T47D (cell line): ENCODE measurements around the gene STC2.
"Not testable (repeated sequence)": the region's sequence is repeated elsewhere in the genome, so short reads cannot be mapped to it uniquely, and the experiment has no call there.

ENCODE experiments used
- DNase-seq, 2 experiments: peaks; one replicate each; pipeline versions ENCODE4 v3.0.0 to v3.0.0-alpha.2; 2011 to 2012; ENCODE audit warnings: low read depth in 1 of 2, low spot score in 1 of 2
- JUND ChIP-seq: IDR thresholded peaks from 2 replicates; pipeline ENCODE4 v1.6.1; 2012; ENCODE audit warnings: low read depth
- in situ Hi-C: cut with HindIII; loops from 2 replicates; pipeline ENCODE4 v1.10.0; 2016; ENCODE audit warnings: low sequenced_read_pairs, low pct_unique_long_range_greater_than_20kb

Gene STC2

DNA sequence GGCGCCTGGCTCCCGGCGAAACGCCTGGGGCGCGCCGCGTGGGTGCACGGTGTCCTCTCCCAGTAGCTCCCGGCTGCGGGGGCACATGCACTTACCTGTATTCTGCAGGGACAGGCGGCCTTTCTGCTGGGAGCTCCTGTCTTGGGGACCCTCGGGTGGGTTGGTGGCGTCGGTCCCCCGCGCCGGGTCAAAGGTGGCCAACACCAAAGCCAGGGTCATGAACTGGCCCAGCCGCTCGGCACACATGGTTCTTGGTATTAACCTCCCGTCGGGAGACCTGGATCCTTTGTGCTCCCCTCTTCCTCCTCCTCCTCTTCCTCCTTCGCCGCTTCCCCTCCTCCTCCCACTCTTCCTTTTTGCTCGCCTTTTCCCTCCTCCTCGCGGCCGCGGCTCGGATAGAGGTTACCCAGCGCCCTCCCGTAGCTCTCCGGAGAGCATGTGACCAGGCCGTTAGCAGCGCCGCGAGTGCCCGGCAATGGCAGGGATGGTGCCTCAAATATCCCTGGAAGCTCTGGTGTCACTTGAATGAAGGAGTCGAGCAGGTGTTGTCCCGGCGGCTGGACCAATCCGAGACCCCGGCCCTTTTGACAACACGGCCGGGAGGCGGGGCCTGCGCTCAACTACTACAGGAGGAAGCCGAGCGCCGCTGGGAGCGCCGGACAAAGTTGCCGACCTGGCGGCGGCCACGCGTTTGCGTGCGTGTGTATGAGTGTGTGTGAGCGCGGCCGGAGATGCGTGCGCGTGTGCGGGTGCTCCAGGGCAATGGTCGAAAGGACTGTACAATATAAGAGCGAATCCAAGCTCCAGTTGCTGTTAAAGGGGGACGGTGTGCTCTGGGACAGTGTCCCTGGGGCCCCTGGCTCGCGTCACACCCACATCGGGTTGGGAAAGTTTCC, at the start of gene STC2:
Gene STC2, minus strand, starts transcription at position 467 of the 896 bp plus-strand sequence. Its CDS starts 221 bp downstream, at position 246.
- in situ Hi-C loops = no loop called here
- no peak for TF ChIP-seq JUND
- DNase-seq = peak; percentile 97 to 99

GRCh38 chr5:173371400-173371799, 43.2 kb upstream of the STC2 start:
- no peak for DNase-seq
- in situ Hi-C loops = no loop called here
- no peak for TF ChIP-seq JUND

DNA sequence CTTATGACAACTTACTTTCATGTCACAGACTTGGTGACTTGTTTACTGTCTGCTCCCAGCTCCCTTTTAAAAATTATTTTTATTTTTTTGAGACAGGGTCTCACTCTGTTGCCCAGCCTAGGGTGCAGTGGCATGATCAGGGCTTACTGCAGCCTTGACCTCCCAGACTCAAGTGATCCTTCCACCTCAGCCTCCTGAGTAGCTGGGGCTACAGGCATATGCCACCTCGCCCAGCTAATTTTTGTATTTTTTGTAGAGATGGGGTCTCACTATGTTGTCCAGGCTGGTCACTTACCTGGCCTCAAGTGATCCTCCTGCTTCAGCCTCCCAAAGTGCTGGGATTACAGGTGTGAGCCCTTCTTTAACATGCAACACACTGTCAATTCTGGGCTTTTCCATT, 35.2 kb upstream of the STC2 start:
- in situ Hi-C loops, DNase-seq: not testable (repeated sequence)

DNA sequence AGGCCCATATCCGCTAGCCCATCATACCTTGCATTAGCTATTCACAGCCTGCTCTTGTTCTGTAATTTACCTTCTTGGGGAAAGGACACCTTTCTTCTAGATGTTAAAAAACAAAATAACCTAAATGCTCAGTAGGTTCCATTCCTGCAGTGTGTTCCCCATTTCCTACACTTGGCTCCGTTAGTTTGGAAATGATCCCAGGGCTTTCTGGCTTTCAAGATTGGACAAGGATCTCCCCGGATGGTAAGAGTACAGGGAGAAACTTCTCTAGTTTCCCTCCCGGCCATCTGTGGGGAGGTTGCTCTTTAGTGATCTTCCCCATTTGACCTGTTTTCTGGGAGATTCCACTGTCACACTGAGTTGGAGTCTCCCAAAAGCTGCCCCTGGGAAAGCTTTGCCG, 27.3 kb upstream of the STC2 start:
- no peak for TF ChIP-seq JUND
- no peak for DNase-seq
- in situ Hi-C loops = no loop called here

- no peak for TF ChIP-seq JUND
- in situ Hi-C loops = no loop called here
- DNase-seq = no peak
Measured at GRCh38 chr5:173354645-173355044, 26.4 kb upstream of the STC2 start.

- no peak for TF ChIP-seq JUND
- in situ Hi-C loops = no loop called here
- no peak for DNase-seq
Measured at GRCh38 chr5:173352366-173353349, 24.4 kb upstream of the STC2 start.

DNA sequence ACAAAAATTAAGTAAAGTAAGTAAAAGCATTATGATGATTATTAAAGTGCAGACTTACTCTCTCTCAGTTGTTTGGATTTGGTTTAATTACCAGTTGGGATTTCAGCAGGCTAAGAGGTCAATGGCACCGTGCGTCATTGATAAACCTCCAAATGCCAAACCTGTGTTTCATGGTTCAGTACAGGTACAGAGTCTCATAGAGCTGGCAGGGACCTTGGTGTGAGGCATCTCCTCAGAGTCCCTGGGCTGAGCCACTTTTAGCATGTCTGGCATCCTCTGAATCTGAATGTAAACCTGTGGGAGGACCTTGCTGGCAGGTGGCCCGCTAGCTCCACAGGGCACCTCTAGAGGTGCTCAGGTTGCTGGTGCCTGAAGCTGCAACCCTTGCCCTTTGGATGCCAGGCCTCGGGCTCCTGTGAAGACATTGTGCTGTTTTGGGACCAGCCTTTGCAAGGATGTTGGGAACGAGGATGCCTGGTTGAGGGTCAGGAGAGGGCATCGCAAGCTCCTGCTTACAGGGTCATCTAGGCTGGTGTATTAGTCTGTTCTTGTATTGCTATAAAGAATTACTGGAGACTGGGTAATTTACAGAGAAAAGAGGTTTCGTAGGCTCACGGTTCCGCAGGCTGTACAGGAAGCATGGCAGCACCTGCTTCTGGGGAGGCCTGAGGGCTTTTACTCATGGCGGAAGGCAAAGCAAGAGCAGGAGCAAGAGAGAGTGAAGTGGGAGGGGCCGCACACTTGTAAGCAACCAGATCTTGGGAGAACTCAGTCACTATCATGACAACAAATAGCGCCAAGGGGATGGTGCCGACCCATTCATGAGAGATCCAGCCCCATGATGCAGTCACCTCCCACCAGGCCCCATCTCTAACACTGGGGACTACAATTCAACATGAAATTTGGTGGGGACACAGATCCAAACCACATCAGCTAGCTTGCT, 14.9 kb upstream of the STC2 start:
- in situ Hi-C loops = no loop called here

GRCh38 chr5:173341961-173342430, 13.8 kb upstream of the STC2 start:
- in situ Hi-C loops = no loop called here
- DNase-seq = no peak
- no peak for TF ChIP-seq JUND

More for the DNA sequence above, 14.9 kb upstream of the STC2 start:
- no peak for TF ChIP-seq JUND
- peak in 1 of 2 experiments; percentile 44 for DNase-seq

GRCh38 chr5:173340984-173341383, 12.8 kb upstream of the STC2 start:
- in situ Hi-C loops = no loop called here
- DNase-seq = no peak
- TF ChIP-seq JUND = no peak

DNA sequence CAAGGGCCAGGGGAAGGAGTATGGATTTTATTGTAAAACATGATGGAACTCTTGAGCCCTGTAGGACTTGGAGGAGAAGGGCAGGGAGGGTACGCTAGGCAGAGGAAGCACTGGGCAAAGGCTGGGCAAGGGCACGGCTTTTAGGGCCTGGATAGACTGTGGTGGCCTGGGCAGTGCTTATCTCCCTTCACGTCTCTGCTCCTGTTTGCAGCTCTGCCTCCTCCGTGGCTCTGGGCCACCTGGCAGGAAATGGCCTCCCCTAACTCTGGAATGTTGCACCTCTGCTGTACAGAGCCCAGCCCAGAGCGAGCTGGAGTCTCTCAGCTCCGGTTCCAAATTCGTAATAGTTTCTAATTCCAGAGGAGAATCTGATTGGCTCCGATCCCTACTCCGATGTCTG, 12.2 kb upstream of the STC2 start:
- no peak for TF ChIP-seq JUND
- in situ Hi-C loops = no loop called here
- no peak for DNase-seq

- no peak for DNase-seq
- in situ Hi-C loops = no loop called here
- no peak for TF ChIP-seq JUND
Measured at GRCh38 chr5:173339286-173339685, 11.1 kb upstream of the STC2 start.

DNA sequence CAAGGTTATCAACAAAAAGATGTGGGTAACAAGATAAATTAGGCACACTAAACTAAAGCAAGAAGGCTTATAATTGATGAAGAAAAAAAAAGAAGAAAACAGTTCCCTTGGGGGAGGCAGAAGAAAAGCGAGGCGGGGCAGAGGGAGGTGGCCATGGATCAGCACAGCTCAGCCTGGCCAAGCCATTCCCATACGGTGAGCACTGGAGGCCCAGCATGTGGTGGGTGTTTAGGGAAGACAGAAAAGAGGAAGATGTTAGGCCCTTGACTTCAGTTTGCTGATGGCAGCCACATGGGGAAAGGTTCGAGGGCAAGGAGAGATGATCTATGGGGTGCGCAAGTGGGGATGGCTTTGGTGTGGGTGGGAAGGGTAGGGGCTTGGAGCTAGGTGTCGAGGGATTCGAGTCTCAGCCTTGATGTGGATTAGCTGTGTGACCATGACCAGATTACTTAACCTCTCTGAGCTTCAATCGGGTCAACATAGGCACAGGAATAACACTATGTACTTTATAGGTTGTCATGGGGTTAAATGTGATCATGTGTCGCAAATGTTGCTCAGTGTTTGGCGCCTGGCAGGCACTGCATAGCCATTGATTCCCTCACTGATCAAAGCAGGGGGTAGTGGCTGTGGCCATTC, 10.3 kb upstream of the STC2 start:
- in situ Hi-C loops = no loop called here
- no peak for TF ChIP-seq JUND
- DNase-seq = no peak
